ENCODE results near the gene NACA2.
"Not testable (repeated sequence)": the region's sequence is repeated elsewhere in the genome, so short reads cannot be mapped to it uniquely, and the experiment has no call there.

Gene NACA2

DNA sequence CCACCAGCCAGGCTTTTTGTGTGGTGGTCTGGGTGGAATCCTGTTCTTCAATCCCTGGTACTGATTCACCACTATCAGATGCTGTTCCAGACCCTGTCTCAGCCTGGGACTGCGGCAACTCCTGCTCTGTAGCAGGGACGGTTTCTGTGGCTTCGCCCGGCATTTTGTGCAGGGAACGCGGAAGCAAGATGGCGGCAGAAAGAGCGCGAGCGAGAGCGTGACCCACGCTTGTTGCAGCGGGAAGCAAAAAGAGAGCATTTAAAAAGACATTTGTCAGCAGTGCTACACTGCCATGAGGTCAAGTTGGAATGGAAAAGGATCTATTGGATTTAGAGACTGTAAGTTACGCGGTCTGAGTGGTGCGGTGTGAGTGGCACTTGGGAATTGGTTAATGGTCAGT is at the start of gene NACA2:
Gene NACA2 (minus strand): TSS at position 202 of the 400 bp plus-strand sequence. CDS start 39 bp downstream, at position 163.
- no peak for DNase-seq (ENCODE audit: low read depth)

DNA sequence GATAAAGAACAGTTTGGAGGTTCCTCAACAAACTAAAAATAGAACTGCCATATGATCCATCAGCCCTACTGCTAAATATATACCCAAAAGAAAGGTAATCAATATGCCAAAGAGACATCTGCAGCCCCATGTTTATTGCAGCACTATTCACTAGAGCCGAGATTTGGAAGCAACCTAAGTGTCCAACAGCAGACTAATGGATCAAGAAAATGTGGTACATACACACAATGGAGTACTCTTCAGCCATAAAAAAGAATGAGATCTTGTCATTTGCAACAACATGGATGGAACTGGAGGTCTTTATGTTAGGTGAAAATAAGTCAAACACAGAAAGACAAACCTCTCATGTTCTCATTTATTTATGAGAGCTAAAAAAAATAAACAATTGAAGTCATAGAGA is 48.8 kb upstream of the NACA2 start:
- DNase-seq (ENCODE audit: low read depth), result no peak

DNA sequence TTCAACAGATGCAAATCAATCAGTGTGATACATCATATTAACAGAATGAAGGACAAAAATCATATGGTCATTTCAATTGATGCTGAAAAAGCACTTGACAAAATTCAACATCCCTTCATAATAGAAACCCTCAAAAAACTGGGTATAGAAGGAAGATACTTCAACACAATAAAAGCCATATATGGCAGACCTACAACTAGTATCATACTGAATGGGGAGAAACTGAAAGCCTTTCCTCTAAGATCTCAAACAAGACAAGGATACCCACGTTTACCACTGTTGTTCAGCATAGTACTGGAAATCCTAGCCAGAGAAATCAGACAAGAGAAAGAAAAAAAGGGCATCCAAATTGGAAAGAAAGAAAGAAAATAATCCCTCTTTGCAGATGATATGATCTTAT is 47.1 kb upstream of the NACA2 start:
- no peak for DNase-seq (ENCODE audit: low read depth)

DNA sequence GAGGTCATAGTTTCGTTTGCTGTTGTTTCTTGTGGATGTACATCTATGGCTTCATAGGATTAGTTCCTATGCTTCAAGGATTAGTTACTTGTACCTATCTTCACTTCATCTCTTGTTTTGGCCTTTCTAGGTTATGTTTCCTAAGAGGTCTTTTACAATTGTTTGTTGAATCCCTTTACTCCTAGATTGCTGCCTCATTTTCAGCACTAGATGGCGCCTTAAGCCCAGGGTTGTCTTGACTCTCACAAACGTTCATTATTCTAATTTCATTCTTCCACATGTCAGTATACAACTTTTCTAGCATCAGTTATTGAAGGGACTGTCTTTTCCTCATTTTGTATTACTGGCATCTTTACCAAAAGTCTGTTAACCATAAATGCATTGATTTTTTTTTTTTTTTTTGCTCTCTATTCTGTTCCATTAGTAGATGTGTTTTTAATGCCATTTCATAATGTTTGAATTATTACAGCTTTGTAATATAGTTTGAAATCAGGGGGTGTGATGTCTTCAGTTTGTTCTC is 45.0 kb upstream of the NACA2 start:
- peak; percentile 25 for DNase-seq (ENCODE audit: low read depth)

DNA sequence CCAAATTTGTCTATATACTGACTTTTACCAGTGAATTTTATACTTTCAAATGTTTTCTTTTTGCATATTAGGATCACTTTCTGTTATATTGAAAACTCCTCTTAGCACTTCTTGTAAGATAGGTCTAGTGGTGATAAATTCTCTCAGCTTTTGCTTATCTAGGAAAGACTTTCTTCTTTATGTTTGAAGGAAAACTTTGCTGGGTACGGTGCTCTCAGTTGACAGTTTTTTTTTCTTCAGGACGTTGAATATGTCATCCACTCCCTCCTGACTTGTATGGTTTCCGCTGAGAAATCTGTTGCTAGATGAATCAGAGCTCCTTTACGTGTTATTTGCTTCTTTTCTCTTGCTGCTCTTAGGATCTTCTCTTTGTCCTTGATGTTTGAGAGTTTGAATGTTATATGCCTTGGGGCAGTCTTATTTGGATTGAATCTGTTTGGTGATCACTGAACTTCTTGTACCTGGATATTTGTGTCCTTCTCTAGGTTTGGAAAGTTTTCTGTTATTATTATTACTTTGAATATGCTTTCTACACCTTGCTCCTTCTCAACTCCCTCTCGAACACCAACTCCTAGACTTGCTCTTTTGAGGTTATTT is 44.0 kb upstream of the NACA2 start:
- no peak for DNase-seq (ENCODE audit: low read depth)

DNA sequence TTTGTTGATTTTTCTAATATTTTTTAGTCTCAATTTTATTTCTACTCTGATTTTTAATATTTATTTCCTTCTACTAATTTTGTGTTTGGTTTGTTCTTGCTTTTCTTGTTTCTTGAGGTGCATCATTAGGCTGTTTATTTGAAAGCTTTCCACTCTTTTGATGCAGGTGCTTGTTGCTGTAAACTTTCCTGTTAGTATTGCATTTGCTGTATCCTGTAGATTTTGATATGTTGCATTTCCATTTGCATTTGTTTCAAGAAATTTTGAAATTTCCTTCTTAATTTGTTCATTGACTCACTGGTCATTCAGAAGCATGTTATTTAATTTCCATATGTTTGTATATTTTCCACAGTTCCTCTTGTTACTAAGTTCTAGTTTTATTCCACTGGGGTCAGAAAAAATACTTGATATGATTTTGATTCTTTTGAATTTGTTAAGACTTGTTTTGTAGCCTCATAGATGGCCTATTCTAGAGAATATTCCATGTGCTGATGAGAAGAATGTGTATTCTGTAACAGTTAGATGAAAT is 43.1 kb upstream of the NACA2 start:
- DNase-seq (ENCODE audit: low read depth), result no peak

DNA sequence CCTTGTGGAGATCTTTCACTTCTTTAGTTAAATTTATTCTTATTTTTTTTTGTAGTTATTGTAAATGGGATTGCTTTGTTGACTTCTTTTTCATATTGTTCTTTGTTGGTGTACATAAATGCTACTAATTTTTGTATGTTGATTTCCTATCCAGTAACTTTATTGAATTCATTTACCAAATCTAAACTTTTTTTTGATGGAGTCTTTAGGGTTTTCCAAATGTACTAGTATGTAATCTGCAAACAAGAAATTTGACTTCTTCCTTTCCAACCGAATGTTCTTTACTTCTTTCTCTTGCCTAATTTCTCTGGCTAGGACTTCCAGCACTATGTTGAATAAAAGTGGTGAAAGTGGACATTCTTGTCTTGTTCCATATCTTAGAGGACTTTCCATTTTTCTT is 41.8 kb upstream of the NACA2 start:
- DNase-seq (ENCODE audit: low read depth), result no peak

DNA sequence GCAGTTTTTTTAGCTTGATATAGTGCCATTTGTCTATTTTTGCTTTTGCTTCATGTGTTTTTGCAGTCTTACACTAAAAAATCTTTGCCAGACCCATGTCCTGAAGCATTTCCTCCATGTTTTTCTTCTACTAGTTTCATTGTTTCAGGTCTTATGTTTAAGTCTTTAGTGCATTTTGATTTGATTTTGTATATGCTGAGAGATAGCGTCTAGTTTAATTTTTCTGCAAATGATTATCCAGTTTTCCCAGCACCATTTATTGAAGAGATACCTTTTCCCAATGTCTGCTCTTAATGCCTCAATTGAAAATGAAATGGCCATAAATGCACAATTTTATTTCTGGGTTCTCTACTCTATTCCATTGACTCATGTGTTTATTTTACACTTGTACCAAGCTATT is 40.8 kb upstream of the NACA2 start:
- no peak for DNase-seq (ENCODE audit: low read depth)

DNA sequence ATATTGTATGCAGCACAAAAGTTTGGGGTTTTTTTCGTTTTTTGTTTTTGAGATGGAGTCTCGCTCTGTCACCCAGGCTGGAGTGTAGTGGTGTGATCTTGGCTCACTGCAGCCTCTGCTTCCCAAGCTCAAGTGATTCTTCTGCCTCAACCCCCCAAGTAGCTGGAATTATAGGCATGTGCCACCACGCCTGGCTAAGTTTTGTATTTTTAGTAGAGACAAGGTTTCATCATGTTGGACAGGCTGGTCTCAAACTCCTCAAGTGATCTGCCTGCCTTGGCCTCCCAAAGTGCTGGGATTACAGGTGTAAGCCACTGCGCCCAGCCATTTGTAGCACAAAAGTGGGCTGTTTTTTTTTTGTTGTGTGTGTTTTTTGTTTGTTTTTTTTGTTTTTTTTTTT is 37.1 kb upstream of the NACA2 start:
- DNase-seq (ENCODE audit: low read depth), result not testable (repeated sequence)

DNA sequence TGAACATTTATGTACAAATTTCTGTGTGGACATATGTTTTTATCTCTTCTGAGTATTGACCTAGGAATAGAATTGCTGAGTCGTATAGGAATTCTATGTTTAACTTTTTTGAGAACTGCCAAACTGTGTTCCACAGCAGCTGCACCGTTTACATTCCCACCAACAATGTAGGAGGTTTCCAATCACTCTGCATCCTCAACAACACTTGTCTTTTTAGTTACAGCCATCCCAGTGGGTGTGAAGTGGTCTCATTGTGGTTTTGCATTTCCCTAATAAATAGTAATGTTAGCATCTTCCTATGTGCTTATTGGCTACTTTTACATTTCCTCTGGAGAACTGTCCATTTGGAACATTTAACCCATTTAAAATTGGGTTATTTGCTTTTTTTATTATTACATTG is 36.6 kb upstream of the NACA2 start:
- DNase-seq (ENCODE audit: low read depth), result no peak

DNA sequence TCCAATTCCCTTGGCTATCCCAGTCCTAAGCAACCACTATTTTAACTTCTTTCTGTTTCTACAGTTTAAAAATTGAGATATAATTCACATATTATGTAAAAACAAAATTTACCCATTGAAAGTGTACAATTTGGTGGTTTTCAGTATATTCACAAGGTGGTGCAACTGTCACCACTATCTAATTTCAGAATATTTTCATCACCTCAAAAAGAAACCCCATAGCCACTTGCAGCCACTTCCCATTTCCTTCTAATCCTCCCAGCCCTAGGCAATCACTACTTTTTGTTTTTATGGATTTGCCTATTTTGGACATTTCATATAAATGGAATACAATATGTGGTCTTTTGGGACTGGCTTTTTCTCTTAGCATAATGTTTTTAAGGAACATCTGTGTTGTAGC is 36.1 kb upstream of the NACA2 start:
- no peak for DNase-seq (ENCODE audit: low read depth)

DNA sequence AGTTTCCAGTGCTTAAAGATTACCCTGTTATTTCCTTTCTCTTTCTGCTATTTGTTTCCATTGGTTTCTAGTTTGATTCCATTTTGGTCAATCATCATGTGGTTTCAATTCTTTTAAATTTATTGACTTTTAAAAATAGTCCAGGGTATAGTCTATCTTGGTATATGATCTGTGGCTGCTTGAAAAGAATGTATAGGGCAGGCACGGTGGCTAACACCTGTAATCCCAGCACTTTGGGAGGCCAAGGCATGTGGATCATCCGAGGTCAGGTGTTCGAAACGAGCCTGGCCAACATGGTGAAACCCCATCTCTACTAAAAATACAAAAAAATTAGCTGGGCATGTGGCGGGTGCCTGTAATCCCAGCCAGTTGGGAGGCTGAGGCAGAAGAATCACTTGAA is 34.5 kb upstream of the NACA2 start:
- no peak for DNase-seq (ENCODE audit: low read depth)

DNA sequence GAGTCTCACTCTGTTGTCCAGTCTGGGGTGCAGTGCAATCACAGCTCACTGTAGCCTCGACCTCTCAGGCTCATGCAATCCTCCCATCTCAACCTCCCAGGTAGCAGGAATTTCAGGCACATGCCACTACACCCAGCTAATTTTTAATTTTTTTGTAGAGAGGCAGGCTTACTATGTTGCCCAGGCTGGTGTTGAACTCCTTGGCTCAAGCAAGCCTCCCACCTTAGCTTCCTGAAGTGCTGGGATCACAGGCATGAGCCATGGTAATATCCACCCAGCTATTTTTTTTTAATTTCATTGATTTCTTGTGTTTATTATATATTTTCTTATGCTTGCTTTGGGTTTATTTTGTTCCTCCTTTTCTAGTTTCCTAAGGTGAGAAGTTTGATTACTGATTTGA is 33.9 kb upstream of the NACA2 start:
- no peak for DNase-seq (ENCODE audit: low read depth)

DNA sequence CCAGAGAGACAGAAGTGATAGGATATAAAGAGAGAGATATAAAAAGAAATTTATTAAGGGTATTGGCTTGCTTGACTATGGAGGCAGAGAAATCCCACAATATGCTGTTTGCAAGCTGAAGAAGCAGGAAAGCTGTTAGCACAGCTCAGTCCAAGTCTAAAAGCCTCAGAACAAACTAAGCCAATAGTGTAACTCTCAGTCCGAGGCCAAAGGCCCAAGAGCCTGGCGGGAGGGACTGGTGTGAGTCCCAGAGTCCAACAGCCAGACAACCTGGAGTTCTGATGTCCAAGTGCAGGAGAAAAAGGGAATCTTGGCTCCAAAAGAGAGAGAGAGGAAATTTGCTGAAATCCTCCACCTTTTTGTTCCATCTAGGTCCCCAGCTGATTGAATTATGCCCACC is 30.3 kb upstream of the NACA2 start:
- no peak for DNase-seq (ENCODE audit: low read depth)

DNA sequence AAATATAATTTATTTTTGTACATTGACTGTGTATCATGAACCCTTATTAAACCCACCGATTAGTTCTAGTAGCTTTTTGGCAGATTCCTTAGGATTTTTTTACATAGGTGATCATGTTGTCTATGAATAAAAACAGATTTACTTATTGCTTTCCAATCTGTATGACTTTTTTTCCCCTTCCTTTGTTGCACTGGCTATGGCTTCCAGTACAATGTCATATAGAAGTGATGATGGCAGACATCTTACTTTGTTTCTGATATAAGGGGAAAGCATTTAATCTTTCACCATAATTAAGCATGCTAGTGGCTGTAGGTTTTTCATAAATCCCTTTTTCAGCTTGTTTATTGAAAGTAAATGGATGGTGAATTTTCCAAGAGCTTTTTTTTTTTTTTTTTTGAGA is 28.9 kb upstream of the NACA2 start:
- no peak for DNase-seq (ENCODE audit: low read depth)

DNA sequence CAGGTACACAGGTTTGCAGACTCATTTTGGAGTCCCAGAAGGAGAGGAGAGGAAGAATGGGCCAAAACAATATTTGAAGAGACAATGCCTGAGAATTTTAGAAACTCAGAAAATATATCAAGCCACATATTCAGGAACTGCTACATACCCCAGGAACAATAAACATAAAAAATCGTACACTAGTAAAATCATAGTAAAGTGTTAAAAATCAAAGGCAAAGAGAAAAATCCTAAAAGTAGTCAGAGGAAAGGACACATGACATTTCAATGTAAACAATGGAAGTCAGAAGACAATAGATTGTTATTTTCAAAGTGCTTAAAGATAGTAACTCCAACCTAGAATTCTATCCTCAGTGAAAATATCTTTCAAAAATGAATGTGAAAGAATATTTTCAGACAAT is 28.5 kb upstream of the NACA2 start:
- DNase-seq (ENCODE audit: low read depth), result no peak

DNA sequence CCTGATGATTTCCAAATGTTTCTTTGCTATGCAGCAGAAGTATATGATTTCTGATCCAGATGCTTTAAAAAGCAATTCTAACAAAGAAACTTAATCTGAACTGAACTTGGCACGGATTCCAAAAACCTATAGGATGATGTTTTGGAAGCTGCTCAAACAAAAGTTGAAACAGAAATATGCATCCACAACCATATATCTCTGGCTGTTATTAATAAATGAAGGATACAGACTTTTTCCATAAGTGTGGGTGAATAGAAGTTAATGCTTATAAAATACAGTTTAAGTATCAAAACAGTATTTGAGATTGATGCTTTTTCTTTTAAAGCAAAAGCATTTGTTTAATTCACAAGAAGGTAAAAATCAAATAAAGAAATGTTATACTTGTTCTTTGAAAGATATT is 27.9 kb upstream of the NACA2 start:
- no peak for DNase-seq (ENCODE audit: low read depth)

DNA sequence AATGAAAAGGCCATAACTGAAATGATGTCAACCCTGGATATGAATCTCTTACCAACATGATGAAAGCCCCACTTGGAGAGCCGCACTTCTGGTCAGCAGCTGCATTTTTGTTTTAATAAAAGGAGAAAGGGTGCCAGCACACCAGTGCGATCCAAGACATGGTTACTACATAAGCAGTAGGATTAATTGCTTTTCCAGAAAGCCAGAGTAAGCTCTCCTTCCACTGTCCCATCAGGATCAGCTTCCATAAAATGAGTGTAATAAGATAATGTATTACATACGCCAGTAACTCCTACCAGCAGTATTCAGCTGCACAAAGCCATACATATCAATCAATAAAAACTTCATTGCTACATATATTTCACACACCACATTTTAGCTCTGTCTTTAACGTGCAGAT is 26.3 kb upstream of the NACA2 start:
- DNase-seq (ENCODE audit: low read depth), result no peak

DNA sequence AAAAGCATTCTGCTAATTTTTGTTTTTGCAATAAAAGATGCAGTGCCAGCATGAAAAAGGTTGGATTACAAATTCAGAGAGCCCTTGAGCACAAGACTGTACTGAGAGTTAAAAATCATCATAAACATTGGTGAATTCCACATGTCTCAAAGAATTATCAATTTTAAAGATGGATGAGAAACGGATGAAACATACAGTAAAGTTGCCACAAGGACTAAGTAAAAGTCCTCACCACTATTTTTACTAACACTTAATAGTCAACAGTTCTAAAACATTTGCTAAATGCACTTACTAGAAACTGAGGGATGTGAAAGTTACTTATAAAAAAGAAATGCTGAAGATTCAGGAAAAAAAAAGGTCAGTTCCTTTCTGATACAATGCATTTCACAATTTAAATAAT is 25.8 kb upstream of the NACA2 start:
- no peak for DNase-seq (ENCODE audit: low read depth)

DNA sequence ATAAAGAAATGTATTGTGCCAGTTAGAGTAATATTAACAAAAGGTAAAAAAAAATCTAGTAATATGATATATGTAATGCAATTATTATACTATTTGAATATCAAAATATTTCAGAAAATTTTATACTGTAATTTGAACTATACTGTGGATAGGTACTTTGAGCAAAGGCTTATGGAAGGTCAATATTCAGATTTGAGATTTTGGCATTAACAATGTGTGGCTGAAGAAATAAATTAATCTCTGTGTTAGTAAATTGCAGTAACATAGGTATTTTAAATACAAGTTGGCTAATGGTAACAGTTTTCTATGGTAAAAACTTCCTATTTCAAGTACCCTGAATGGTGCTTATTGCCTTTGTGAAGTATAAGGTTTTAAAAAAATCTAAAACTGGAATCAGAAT is 23.2 kb upstream of the NACA2 start:
- DNase-seq (ENCODE audit: low read depth), result no peak

DNA sequence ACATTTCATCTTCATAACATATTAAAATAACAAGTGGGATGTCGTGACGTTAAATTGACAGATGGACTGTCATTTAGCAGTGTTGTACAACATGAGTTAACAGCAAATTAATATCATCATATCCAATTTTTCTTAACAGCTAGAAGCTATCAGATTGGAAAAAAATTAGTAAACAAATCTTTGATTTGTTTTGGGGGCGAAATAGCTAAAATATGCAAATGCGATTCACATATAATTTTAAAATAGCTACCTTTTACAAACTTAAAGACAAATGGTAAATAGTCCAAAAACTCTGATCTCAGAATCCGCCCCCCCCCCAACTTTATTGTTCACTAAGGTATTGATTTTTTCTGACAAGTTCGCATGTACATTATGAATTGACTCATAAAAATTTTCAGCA is 20.3 kb upstream of the NACA2 start:
- no peak for DNase-seq (ENCODE audit: low read depth)

DNA sequence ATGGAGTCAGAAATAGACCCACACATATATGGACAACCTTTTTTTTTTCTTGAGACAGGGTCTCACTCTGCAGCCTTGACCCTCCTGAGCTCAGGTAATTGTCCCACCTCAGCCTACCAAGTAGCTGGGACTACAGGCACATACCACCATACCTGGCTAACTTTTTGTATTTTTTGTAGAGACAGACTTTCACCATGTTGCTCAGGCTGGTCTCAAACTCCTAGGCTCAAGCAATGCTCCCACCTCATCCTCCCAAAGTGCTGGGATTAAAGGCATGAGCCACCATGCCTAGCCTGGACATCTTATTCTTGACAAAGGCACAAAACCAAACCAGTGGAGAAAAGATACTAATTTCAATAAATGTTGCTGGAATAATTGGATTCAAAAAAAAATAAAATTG is 14.7 kb upstream of the NACA2 start:
- no peak for DNase-seq (ENCODE audit: low read depth)

DNA sequence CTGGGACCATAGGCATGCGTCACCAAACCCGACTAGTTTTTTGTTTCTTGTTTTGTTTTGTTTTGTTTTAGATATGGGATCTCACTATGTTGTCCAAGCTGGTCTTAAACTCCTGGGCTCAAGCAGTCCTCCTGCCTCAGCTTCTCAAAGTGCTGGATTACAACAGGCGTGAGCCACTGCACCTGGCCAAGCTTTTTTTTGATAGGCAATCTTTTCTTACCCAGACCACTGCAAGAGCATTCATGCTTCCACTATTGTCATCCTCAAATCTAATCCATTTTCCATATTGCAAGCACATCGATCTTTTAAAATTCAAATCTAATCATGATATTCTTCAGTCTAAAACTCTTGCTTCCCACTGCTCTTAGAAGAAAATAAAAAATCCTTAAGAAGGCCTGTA is 10.3 kb upstream of the NACA2 start:
- DNase-seq (ENCODE audit: low read depth), result no peak

DNA sequence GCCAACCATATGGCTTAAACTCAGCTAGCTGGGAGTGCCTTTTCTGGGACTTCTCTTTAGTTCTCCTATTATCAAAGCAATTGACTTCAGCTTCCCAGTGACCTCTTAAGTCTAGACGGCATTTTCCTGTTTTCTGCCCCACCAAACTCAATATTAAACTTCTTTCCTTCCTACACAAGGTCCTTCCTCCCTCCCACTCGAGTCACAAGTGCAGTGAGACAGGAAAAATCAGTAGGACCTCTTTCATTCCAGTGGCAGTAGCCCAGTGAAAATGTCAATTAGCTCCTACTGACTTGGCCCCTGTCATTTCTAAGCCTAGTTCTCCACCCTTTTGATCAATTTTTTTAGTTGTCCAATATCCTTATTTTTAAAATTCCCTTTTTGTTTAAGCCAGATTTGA is 9.6 kb upstream of the NACA2 start:
- no peak for DNase-seq (ENCODE audit: low read depth)

DNA sequence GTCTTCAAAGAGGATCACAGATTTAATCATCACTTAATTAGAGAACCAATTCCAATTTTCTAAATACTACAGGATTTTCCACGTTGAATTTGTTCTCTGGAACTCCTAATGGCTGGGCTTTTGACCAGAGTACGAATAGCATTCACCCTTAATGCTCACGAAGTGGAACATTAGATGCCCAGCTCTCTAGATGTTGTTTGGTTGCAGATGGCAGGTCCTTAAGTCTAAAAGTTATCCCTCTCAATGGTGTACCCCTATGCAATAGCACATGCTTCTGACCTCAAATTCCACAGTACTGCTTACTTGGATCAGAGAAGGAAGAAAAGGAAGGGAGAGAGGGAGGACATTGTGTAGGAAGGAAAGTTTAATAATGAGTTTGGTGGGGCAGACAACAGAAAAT is 8.6 kb upstream of the NACA2 start:
- DNase-seq (ENCODE audit: low read depth), result no peak

Data from GM04504 (cell line).